SK-N-SH (cell line): ENCODE measurements around the gene CTSA. TPM values are rescaled to one million over a fixed set of nuclear protein-coding genes. Genes with fewer than 3 reads are reported as not detected.

Source experiments
- CTCF ChIA-PET: fragments of 300-600, 350-600 bp; formaldehyde crosslinking; extraction: SDS; loops from one replicate; lab custom pipeline; 2021; lab: Yijun Ruan, JAX
- POLR2A ChIA-PET: fragments of 350-600 bp; sonication (Branson Sonifier 250); formaldehyde crosslinking; extraction: SDS; loops from one replicate; lab custom pipeline; 2020; ENCODE audit warnings: antibody characterized with exemption, inconsistent platforms; lab: Yijun Ruan, JAX
- DNase-seq: peaks from one replicate; pipeline ENCODE4 v3.0.0; 2012
- H2AFZ ChIP-seq: fragments of 200-600 bp; sonication (generic); 2 replicates; pipeline ENCODE4 v1.8.1; 2016; ENCODE audit warnings: antibody characterized with exemption, mild to moderate bottlenecking, low read depth
- H3F3A ChIP-seq: fragments of 200-600 bp; sonication (generic); replicated peaks from 2 replicates; pipeline ENCODE3; 2016; ENCODE audit warnings: antibody characterized with exemption, mild to moderate bottlenecking; ENCODE audit not compliant: insufficient read depth
- H3K27ac ChIP-seq, 2 experiments: fragments of 200-500 bp in 1 of 2; fragments of 200-600 bp in 1 of 2; sonication (Bioruptor generic) in 1 of 2; sonication (generic), shearing (Covaris generic) in 1 of 2; 2 replicates each; pipeline versions ENCODE4 v1.5.1 to v1.6.1; 2014 to 2016; ENCODE audit warnings: low read depth in 2 of 2, inconsistent platforms in 1 of 2, low read length in 1 of 2, mild to moderate bottlenecking in 1 of 2, mixed read lengths in 1 of 2
- H3K27me3 ChIP-seq: fragments of 200-600 bp; sonication (generic), shearing (Covaris generic); 2 replicates; pipeline ENCODE4 v1.6.1; 2016; ENCODE audit warnings: mixed run types; ENCODE audit not compliant: insufficient read depth
- H3K36me3 ChIP-seq, 2 experiments: fragments of 200-500 bp in 1 of 2; fragments of 200-600 bp in 1 of 2; sonication (Bioruptor generic) in 1 of 2; sonication (generic) in 1 of 2; replicated peaks in 1 of 2; 2 replicates each; pipeline versions ENCODE3 to v1.5.1; 2014 to 2016; ENCODE audit warnings: low read length in 1 of 2, mild to moderate bottlenecking in 1 of 2; ENCODE audit not compliant: insufficient read depth in 2 of 2, control insufficient read depth in 1 of 2
- H3K4me1 ChIP-seq, 2 experiments: fragments of 200-500 bp in 1 of 2; fragments of 200-600 bp in 1 of 2; sonication (Bioruptor generic) in 1 of 2; sonication (generic), shearing (Covaris generic) in 1 of 2; 2 replicates each; pipeline versions ENCODE4 v1.5.1 to v1.6.1; 2014 to 2016; ENCODE audit warnings: low read depth in 1 of 2, low read length in 1 of 2, mixed run types in 1 of 2; ENCODE audit not compliant: insufficient read depth in 2 of 2, control insufficient read depth in 1 of 2
- H3K4me2 ChIP-seq: fragments of 200-600 bp; sonication (generic), shearing (Covaris generic); 2 replicates; pipeline ENCODE4 v1.6.1; 2017; ENCODE audit warnings: mixed run types
- H3K4me3 ChIP-seq, 2 experiments: fragments of 200-500 bp in 1 of 2; fragments of 200-600 bp in 1 of 2; sonication (Bioruptor generic) in 1 of 2; sonication (generic), shearing (Covaris generic) in 1 of 2; 2 replicates each; pipeline versions ENCODE4 v1.5.1 to v1.8.1; 2014 to 2016; ENCODE audit warnings: low read depth in 2 of 2, inconsistent platforms in 1 of 2, low read length in 1 of 2, mild to moderate bottlenecking in 1 of 2, mixed read lengths in 1 of 2, moderate library complexity in 1 of 2
- H3K79me2 ChIP-seq: fragments of 200-600 bp; sonication (generic); 2 replicates; pipeline ENCODE4 v1.8.1; 2017; ENCODE audit warnings: mild to moderate bottlenecking; ENCODE audit not compliant: insufficient read depth
- H3K9ac ChIP-seq: fragments of 200-600 bp; sonication (generic); 2 replicates; pipeline ENCODE4 v1.6.1; 2017; ENCODE audit warnings: mixed run types
- H3K9me2 ChIP-seq: fragments of 200-600 bp; sonication (generic); 2 replicates; pipeline ENCODE4 v1.6.1; 2017; ENCODE audit warnings: mixed run types
- H3K9me3 ChIP-seq: fragments of 200-600 bp; sonication (generic); 2 replicates; pipeline ENCODE4 v1.6.1; 2017; ENCODE audit warnings: mixed run types, mild to moderate bottlenecking, moderate library complexity
- H4K20me1 ChIP-seq: fragments of 200-600 bp; sonication (generic); 2 replicates; pipeline ENCODE4 v1.6.1; 2017; ENCODE audit warnings: mild to moderate bottlenecking, mixed run types; ENCODE audit not compliant: insufficient read depth
- CTCF ChIP-seq: fragments of 200-600 bp; sonication (generic); IDR thresholded peaks from 2 replicates; pipeline ENCODE4 v1.6.1; 2017; ENCODE audit warnings: antibody characterized with exemption, mild to moderate bottlenecking, moderate library complexity
- EZH2phosphoT487 ChIP-seq: fragments of 200-600 bp; sonication (generic); IDR thresholded peaks from 2 replicates; pipeline ENCODE4 v1.6.1; 2017; ENCODE audit warnings: low read depth, mixed run types, mild to moderate bottlenecking, antibody characterized with exemption, moderate library complexity, borderline replicate concordance
- FOSL2 ChIP-seq: IDR thresholded peaks from 2 replicates; pipeline ENCODE4 v1.4.0; 2012; ENCODE audit warnings: low read depth, mild to moderate bottlenecking, moderate library complexity, borderline replicate concordance
- FOXM1 ChIP-seq: IDR thresholded peaks from 2 replicates; pipeline ENCODE4 v1.4.0; 2012; ENCODE audit warnings: low read depth, mild to moderate bottlenecking
- IRF3 ChIP-seq: fragments of 150-350 bp; IDR thresholded peaks from 2 replicates; pipeline ENCODE4 v1.6.1; 2016; ENCODE audit warnings: mild to moderate bottlenecking, low read depth, low read length
- MEF2A ChIP-seq: IDR thresholded peaks from 2 replicates; pipeline ENCODE4 v1.4.0; 2012; ENCODE audit warnings: low read depth, borderline replicate concordance
- NFIC ChIP-seq: IDR thresholded peaks from 2 replicates; pipeline ENCODE4 v1.4.0; 2012; ENCODE audit warnings: borderline replicate concordance
- PBX3 ChIP-seq: IDR thresholded peaks from 2 replicates; pipeline ENCODE4; 2012
- POLR2AphosphoS5 ChIP-seq: IDR thresholded peaks from 2 replicates; pipeline ENCODE4 v1.6.1; 2012; ENCODE audit warnings: low read depth, low read length
- RAD21 ChIP-seq: IDR thresholded peaks from 2 replicates; pipeline ENCODE4 v1.6.1; 2012; ENCODE audit warnings: mild to moderate bottlenecking, low read length
- RFX5 ChIP-seq: IDR thresholded peaks from 2 replicates; pipeline ENCODE4 v1.6.1; 2012; ENCODE audit warnings: mild to moderate bottlenecking, improper control_type of control experiment, low read length
- TAF1 ChIP-seq: IDR thresholded peaks from 2 replicates; pipeline ENCODE4 v1.6.1; 2012; ENCODE audit warnings: low read depth, mild to moderate bottlenecking, low read length, moderate library complexity, borderline replicate concordance
- TEAD4 ChIP-seq: IDR thresholded peaks from 2 replicates; pipeline ENCODE4 v1.4.0; 2012; ENCODE audit warnings: mild to moderate bottlenecking, borderline replicate concordance; ENCODE audit not compliant: insufficient read depth
- USF1 ChIP-seq: IDR thresholded peaks from 2 replicates; pipeline ENCODE4 v1.4.0; 2012; ENCODE audit warnings: low read depth, borderline replicate concordance
- USF2 ChIP-seq: fragments of 150-350 bp; IDR thresholded peaks from 2 replicates; pipeline ENCODE4 v1.6.1; 2017; ENCODE audit warnings: antibody characterized with exemption, low read length, low read depth, borderline replicate concordance
- WGBS: methylation state at CpG from one replicate; pipeline ENCODE4 v1.1.6; 2017; ENCODE audit warnings: low lambda C conversion rate; 5-methylcytosine and 5-hydroxymethylcytosine counted together
- polyA plus RNA-seq, 3 experiments: library from polyadenylated mRNA; depleted of rRNA; stranded (reverse); fragments of >200 nt; gene quantifications; 2 replicates each; pipeline ENCODE4 v1.2.3, GENCODE V29; 2012

CTSA gene
- polyA plus RNA-seq, 1 of the 3 experiments (the other 2 are of a cell fraction), result 338 TPM

- H3K4me3 ChIP-seq, result no peak overlapping the region
- ChIA-PET POLR2A (no interaction called here), CTCF (no interaction called here)
- peaks cover 19% of the 10 kb centered on the region for H3K79me2 ChIP-seq
- no peak overlapping the region for H3K27ac ChIP-seq
- TF ChIP-seq CTCF (no peak), PBX3 (no peak), USF2 (no peak), USF1 (no peak), TAF1 (no peak)
- no peaks in the 10 kb centered on the region for H3K9me2 ChIP-seq
- no peak for DNase-seq
- H3K36me3 ChIP-seq, result peaks cover 3 to 15% of the 10 kb centered on the region in 2 experiments
- H4K20me1 ChIP-seq, result no peaks in the 10 kb centered on the region
- no peak overlapping the region for H2AFZ ChIP-seq
- 93% methylated on average over 9 of the region's 19 CpGs for WGBS
- no peaks in the 10 kb centered on the region for H3K27me3 ChIP-seq
- H3K9ac ChIP-seq, result no peak overlapping the region
- peaks cover 15% of the 10 kb centered on the region for H3F3A ChIP-seq
- H3K4me1 ChIP-seq, result peaks cover 4 to 10% of the 10 kb centered on the region in 2 experiments; a peak in 3 of 4 replicates
- H3K9me3 ChIP-seq, result no peaks in the 10 kb centered on the region
- no peak overlapping the region for H3K4me2 ChIP-seq
Measured at GRCh38 chr20:45886590-45887345, 4.4 kb upstream of the CTSA start.

GRCh38 chr20:45887346-45887715 is 3.8 kb upstream of the CTSA start, which contains the start of gene SPATA25:
Gene SPATA25 (minus strand): TSS chr20:45887622. CDS start chr20:45887590, 32 bp downstream.
- no peak within 1 kb of the TSS for H3K4me2 ChIP-seq
- peaks cover 8 to 10% of the 10 kb centered on the region in 2 experiments; a peak in 3 of 4 replicates for H3K4me1 ChIP-seq
- no peak within 1 kb of the TSS for H3K27ac ChIP-seq
- peaks cover 19% of the 10 kb centered on the region; the same call in 1 of the 2 replicates for H3K79me2 ChIP-seq
- H2AFZ ChIP-seq, result no peak within 1 kb of the TSS
- DNase-seq, result no peak
- H3K9me2 ChIP-seq, result no peaks in the 10 kb centered on the region
- TF ChIP-seq IRF3 (no peak), POLR2AphosphoS5 (no peak), TEAD4 (no peak), FOXM1 (no peak), NFIC (no peak), RAD21 (no peak), FOSL2 (no peak), RFX5 (no peak), MEF2A (no peak), EZH2phosphoT487 (no peak)
- no peaks in the 10 kb centered on the region for H3K9me3 ChIP-seq
- 94% methylated on average over 2 of the region's 8 CpGs for WGBS
- H4K20me1 ChIP-seq, result no peaks in the 10 kb centered on the region
- H3K9ac ChIP-seq, result no peak within 1 kb of the TSS
- H3F3A ChIP-seq, result peaks cover 15% of the 10 kb centered on the region
- ChIA-PET CTCF (interaction anchor here (1.1 kb wide), 1 partner anchor 13 kb away, joined by 3 read pairs; no protein-coding TSS in a partner anchor), POLR2A (no interaction called here)
- peaks cover 3 to 15% of the 10 kb centered on the region in 2 experiments for H3K36me3 ChIP-seq
- H3K27me3 ChIP-seq, result no peaks in the 10 kb centered on the region
- no peak within 1 kb of the TSS for H3K4me3 ChIP-seq
